PC-3 (cell line): ENCODE data around the gene NTN1.

Experiments
- EZH2 ChIP-seq: fragments of 300-600 bp; sonication (generic); IDR thresholded peaks from one replicate; pipeline ENCODE4 v1.6.1; 2017; ENCODE audit warnings: antibody characterized with exemption, mild to moderate bottlenecking, low read length; ENCODE audit not compliant: unreplicated experiment
- TF ChIP-seq, protein P1 (sequence below): fragments of 300-600 bp; sonication (generic); conservative IDR thresholded peaks from 2 replicates; pipeline ENCODE4 v1.5.1; 2017; ENCODE audit warnings: antibody characterized with exemption, low read depth, mild to moderate bottlenecking, low read length

DNA sequence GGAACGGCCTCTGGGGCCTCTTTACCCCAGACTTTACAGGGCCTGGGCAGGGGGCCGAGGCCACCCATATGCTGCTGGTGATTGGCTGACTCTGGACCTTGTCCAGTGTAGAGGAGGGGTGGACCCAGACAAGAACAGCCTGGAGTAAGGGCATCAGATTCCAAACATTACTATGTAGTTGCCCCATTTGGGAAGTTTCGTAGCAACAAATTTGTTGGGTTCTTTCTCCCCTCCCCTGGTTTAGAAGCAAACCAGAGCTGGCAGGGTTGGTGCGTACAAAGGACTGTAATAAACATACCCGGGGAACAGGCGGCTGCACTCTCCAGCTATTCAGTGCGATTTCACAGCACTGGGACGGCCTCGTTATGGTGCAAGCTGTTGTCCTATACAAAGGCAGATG, 145.5 kb downstream of the NTN1 start:
- TF ChIP-seq, protein P1, sequence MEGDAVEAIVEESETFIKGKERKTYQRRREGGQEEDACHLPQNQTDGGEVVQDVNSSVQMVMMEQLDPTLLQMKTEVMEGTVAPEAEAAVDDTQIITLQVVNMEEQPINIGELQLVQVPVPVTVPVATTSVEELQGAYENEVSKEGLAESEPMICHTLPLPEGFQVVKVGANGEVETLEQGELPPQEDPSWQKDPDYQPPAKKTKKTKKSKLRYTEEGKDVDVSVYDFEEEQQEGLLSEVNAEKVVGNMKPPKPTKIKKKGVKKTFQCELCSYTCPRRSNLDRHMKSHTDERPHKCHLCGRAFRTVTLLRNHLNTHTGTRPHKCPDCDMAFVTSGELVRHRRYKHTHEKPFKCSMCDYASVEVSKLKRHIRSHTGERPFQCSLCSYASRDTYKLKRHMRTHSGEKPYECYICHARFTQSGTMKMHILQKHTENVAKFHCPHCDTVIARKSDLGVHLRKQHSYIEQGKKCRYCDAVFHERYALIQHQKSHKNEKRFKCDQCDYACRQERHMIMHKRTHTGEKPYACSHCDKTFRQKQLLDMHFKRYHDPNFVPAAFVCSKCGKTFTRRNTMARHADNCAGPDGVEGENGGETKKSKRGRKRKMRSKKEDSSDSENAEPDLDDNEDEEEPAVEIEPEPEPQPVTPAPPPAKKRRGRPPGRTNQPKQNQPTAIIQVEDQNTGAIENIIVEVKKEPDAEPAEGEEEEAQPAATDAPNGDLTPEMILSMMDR: no peak
- no peak for TF ChIP-seq EZH2
